WTC11 (cell line): Measurements from ENCODE around the gene SPINK1. TPM values are rescaled to one million over a fixed set of nuclear protein-coding genes. Genes with fewer than 3 reads are reported as not detected.

Experiments
- ATAC-seq: fragments of 200-7000 bp; cut with Tn5 transposase; 2 replicates; pipeline ENCODE4 v1.10.0; 2021; ENCODE audit warnings: mild to moderate bottlenecking, moderate library complexity
- CTCF ChIA-PET: fragments of 300-600 bp; sonication (Branson Sonifier 250); formaldehyde crosslinking; loops from one replicate; lab custom pipeline; 2021; ENCODE audit warnings: antibody characterized with exemption; lab: Charles Lee
- POLR2A ChIA-PET: fragments of 350-600 bp; sonication (Branson Sonifier 250); formaldehyde crosslinking; loops from one replicate; lab custom pipeline; 2021; ENCODE audit warnings: antibody characterized with exemption; lab: Charles Lee
- DNase-seq: peaks from one replicate; pipeline ENCODE4 v3.0.0; 2021; ENCODE audit warnings: low spot score
- H3K27ac Mint-ChIP-seq: 2 replicates; pipeline ENCODE4 v1.8.0; 2021; ENCODE audit warnings: mixed read lengths
- H3K27me3 Mint-ChIP-seq: 2 replicates; pipeline ENCODE4 v1.8.0; 2021; ENCODE audit warnings: low read depth, mild to moderate bottlenecking, moderate library complexity, mixed read lengths
- H3K36me3 Mint-ChIP-seq: 2 replicates; pipeline ENCODE4 v1.8.0; 2021; ENCODE audit warnings: mixed read lengths
- H3K4me1 Mint-ChIP-seq: 2 replicates; pipeline ENCODE4 v1.8.0; 2022; ENCODE audit warnings: mixed read lengths
- H3K4me3 Mint-ChIP-seq: 2 replicates; pipeline ENCODE4 v1.8.0; 2021; ENCODE audit warnings: mild to moderate bottlenecking, moderate library complexity, mixed read lengths
- H3K9me3 Mint-ChIP-seq: 2 replicates; pipeline ENCODE4 v1.8.0; 2021; ENCODE audit warnings: mixed read lengths
- AR ChIP-seq: fragments of 250-450 bp; sonication (Bioruptor Pico); IDR thresholded peaks from 2 replicates; pipeline ENCODE4 v1.9.0; 2021; ENCODE audit warnings: mild to moderate bottlenecking
- ARID4B ChIP-seq: sonication (generic); formaldehyde crosslinking; IDR thresholded peaks from 2 replicates; pipeline ENCODE4 v1.8.0; 2023; ENCODE audit warnings: missing genetic modification reagents, mild to moderate bottlenecking, borderline replicate concordance
- ATF3 ChIP-seq: sonication (generic); formaldehyde crosslinking; conservative IDR thresholded peaks from 2 replicates; pipeline ENCODE4 v1.8.1; 2022; ENCODE audit warnings: mild to moderate bottlenecking, missing genetic modification reagents
- CTCF ChIP-seq: fragments of 200-600 bp; IDR thresholded peaks from 2 replicates; pipeline ENCODE4 v1.8.0; 2022; ENCODE audit warnings: antibody characterized with exemption
- ERG ChIP-seq: fragments of 250-450 bp; sonication (Bioruptor Pico); IDR thresholded peaks from 2 replicates; pipeline ENCODE4 v1.8.0; 2021; ENCODE audit warnings: mild to moderate bottlenecking
- GRHL2 ChIP-seq: fragments of 250-450 bp; sonication (Bioruptor Pico); IDR thresholded peaks from 2 replicates; pipeline ENCODE4 v1.8.0; 2022; ENCODE audit warnings: mild to moderate bottlenecking, moderate library complexity; ENCODE audit not compliant: insufficient replicate concordance, severe bottlenecking
- HMGXB4 ChIP-seq: sonication (generic); formaldehyde crosslinking; IDR thresholded peaks from 2 replicates; pipeline ENCODE4 v1.8.1; 2023; ENCODE audit warnings: mild to moderate bottlenecking, moderate library complexity, missing genetic modification reagents
- KAT7 ChIP-seq: sonication (generic); formaldehyde crosslinking; IDR thresholded peaks from 2 replicates; pipeline ENCODE4 v1.8.1; 2023; ENCODE audit warnings: missing genetic modification reagents, mild to moderate bottlenecking, borderline replicate concordance
- NFE2L1 ChIP-seq: sonication (generic); formaldehyde crosslinking; IDR thresholded peaks from 2 replicates; pipeline ENCODE4 v1.8.1; 2023; ENCODE audit warnings: missing genetic modification reagents
- NR3C1 ChIP-seq: sonication (generic); formaldehyde crosslinking; conservative IDR thresholded peaks from 2 replicates; pipeline ENCODE4 v1.8.1; 2023; ENCODE audit warnings: low read depth, mild to moderate bottlenecking, missing genetic modification reagents
- OVOL2 ChIP-seq: fragments of 250-450 bp; sonication (Bioruptor Pico); IDR thresholded peaks from 2 replicates; pipeline ENCODE4 v1.9.0; 2021; ENCODE audit warnings: mild to moderate bottlenecking, borderline replicate concordance
- PRDM15 ChIP-seq: sonication (generic); formaldehyde crosslinking; IDR thresholded peaks from 2 replicates; pipeline ENCODE4 v1.8.0; 2022; ENCODE audit warnings: missing genetic modification reagents
- RELA ChIP-seq: sonication (generic); formaldehyde crosslinking; IDR thresholded peaks from 2 replicates; pipeline ENCODE4 v1.8.1; 2022; ENCODE audit warnings: missing genetic modification reagents, mild to moderate bottlenecking, borderline replicate concordance
- ZBTB43 ChIP-seq: sonication (generic); formaldehyde crosslinking; IDR thresholded peaks from 2 replicates; pipeline ENCODE4 v1.8.1; 2023; ENCODE audit warnings: mild to moderate bottlenecking, missing genetic modification reagents
- ZNF423 ChIP-seq: fragments of 250-450 bp; sonication (Bioruptor Pico); IDR thresholded peaks from 2 replicates; pipeline ENCODE4 v2.1.2; 2022; ENCODE audit warnings: mild to moderate bottlenecking, moderate library complexity
- ZSCAN18 ChIP-seq: fragments of 250-450 bp; sonication (Bioruptor Pico); IDR thresholded peaks from 2 replicates; pipeline ENCODE4 v2.1.2; 2022; ENCODE audit warnings: mild to moderate bottlenecking, moderate library complexity
- total RNA-seq: library from RNA; stranded (reverse); gene quantifications from 3 replicates; pipeline ENCODE4 v1.2.3, GENCODE V29; 2021

The SPINK1 gene
- total RNA-seq, 1 experiment from 2014 or later = 5.4 TPM

- CTCF ChIA-PET = interaction anchor here (1.0 kb wide), 2 partner anchors 69 to 190 kb away, joined by 3 to 4 read pairs; no protein-coding TSS in a partner anchor
- H3K27ac Mint-ChIP-seq = no peak overlapping the region
- peaks cover 4% of the 10 kb centered on the region for H3K36me3 Mint-ChIP-seq
- peaks cover 8% of the 10 kb centered on the region; the same call in 1 of the 2 replicates for H3K4me1 Mint-ChIP-seq
- peaks cover 10% of the 10 kb centered on the region for H3K9me3 Mint-ChIP-seq
- no peak for TF ChIP-seq ZBTB43 (CRISPR knock-in tag)
- no peak for TF ChIP-seq ATF3 (CRISPR knock-in tag)
- TF ChIP-seq NR3C1 (CRISPR knock-in tag) = no peak
- no peak for TF ChIP-seq ERG (CRISPR knock-in tag)
- no peak for TF ChIP-seq OVOL2 (CRISPR knock-in tag)
- TF ChIP-seq GRHL2 (CRISPR knock-in tag) = no peak
- TF ChIP-seq CTCF = no peak
- no peak for TF ChIP-seq PRDM15 (CRISPR knock-in tag)
- TF ChIP-seq ARID4B = no peak
- TF ChIP-seq RELA (CRISPR knock-in tag) = no peak
- no peak for TF ChIP-seq HMGXB4 (CRISPR knock-in tag)
- TF ChIP-seq NFE2L1 = no peak
- no peak for TF ChIP-seq KAT7 (CRISPR knock-in tag)
- TF ChIP-seq AR (CRISPR knock-in tag) = no peak
- TF ChIP-seq ZSCAN18 = no peak
- no peak for TF ChIP-seq ZNF423 (CRISPR knock-in tag)
- DNase-seq = no peak
- ATAC-seq = peak; percentile 63
- no peak overlapping the region for H3K4me3 Mint-ChIP-seq
- no peaks in the 10 kb centered on the region; the same call in 1 of the 2 replicates for H3K27me3 Mint-ChIP-seq
- POLR2A ChIA-PET = no interaction called here
Observed at GRCh38 chr5:147818290-147818689, 13.2 kb downstream of the SPINK1 start.
